OCI-LY7 (cell line): ENCODE measurements around the gene LRRC74B. TPM values are rescaled to one million over a fixed set of nuclear protein-coding genes. Genes with fewer than 3 reads are reported as not detected.
"Not testable (repeated sequence)": the region's sequence is repeated elsewhere in the genome, so short reads cannot be mapped to it uniquely, and the experiment has no call there.

Experiments
- BruUV-seq: library from RNA; stranded (reverse); fragments of 400-500 nt; replicated peaks from 2 replicates; lab custom pipeline; 2021; lab: Mats Ljungman, UMichigan
- CTCF ChIA-PET: fragments of 300-600 bp; sonication (Branson Sonifier 250); formaldehyde crosslinking; loops from one replicate; lab custom pipeline; 2022; ENCODE audit warnings: antibody characterized with exemption; ENCODE audit not compliant: unreplicated experiment; lab: Charles Lee
- POLR2A ChIA-PET: fragments of 300-600 bp; sonication (Branson Sonifier 250); formaldehyde crosslinking; loops from one replicate; lab custom pipeline; 2022; ENCODE audit warnings: antibody characterized with exemption; lab: Charles Lee
- DNase-seq: peaks from one replicate; pipeline ENCODE4 v3.0.0-alpha.2; 2015; ENCODE audit warnings: low spot score
- H2AFZ ChIP-seq: fragments of 200-600 bp; sonication (generic), shearing (Covaris generic); 2 replicates; pipeline ENCODE4 v1.6.1; 2014; ENCODE audit warnings: mild to moderate bottlenecking, antibody characterized with exemption, low read length, moderate library complexity
- H3K27ac ChIP-seq: fragments of 200-600 bp; sonication (generic); 2 replicates; pipeline ENCODE4 v1.5.1; 2014; ENCODE audit warnings: mixed run types, low read depth, mild to moderate bottlenecking, moderate library complexity, low read length, inconsistent platforms; ENCODE audit not compliant: poor library complexity, severe bottlenecking
- H3K36me3 ChIP-seq: fragments of 200-600 bp; sonication (generic); 2 replicates; pipeline ENCODE4 v1.6.1; 2014; ENCODE audit warnings: mild to moderate bottlenecking, antibody characterized with exemption, low read length, moderate library complexity, mixed read lengths; ENCODE audit not compliant: insufficient read depth
- H3K4me1 ChIP-seq: fragments of 200-600 bp; sonication (generic); 2 replicates; pipeline ENCODE4 v1.5.1; 2014; ENCODE audit warnings: mild to moderate bottlenecking, low read length; ENCODE audit not compliant: insufficient read depth, poor library complexity, severe bottlenecking
- H3K4me2 ChIP-seq: fragments of 200-600 bp; sonication (generic); 2 replicates; pipeline ENCODE4 v1.6.1; 2014; ENCODE audit warnings: mild to moderate bottlenecking, low read length
- H3K4me3 ChIP-seq: fragments of 200-600 bp; sonication (generic); 2 replicates; pipeline ENCODE4 v1.5.1; 2014; ENCODE audit warnings: mild to moderate bottlenecking, low read depth, low read length; ENCODE audit not compliant: poor library complexity, severe bottlenecking
- H3K79me2 ChIP-seq: fragments of 200-600 bp; sonication (generic); 2 replicates; pipeline ENCODE4 v1.6.1; 2016; ENCODE audit warnings: low read depth, mild to moderate bottlenecking, low read length, moderate library complexity, mixed read lengths; ENCODE audit not compliant: insufficient read depth
- H3K9me2 ChIP-seq: fragments of 200-600 bp; sonication (generic); 2 replicates; pipeline ENCODE4 v1.6.1; 2016; ENCODE audit warnings: mild to moderate bottlenecking, low read length, mixed read lengths; ENCODE audit not compliant: insufficient read depth
- H3K9me3 ChIP-seq: fragments of 200-600 bp; sonication (generic); 2 replicates; pipeline ENCODE4 v1.6.1; 2014; ENCODE audit warnings: mild to moderate bottlenecking, mixed run types, low read length, mixed read lengths
- H4K20me1 ChIP-seq: fragments of 200-600 bp; sonication (generic); 2 replicates; pipeline ENCODE4 v1.6.1; 2014; ENCODE audit warnings: mild to moderate bottlenecking, antibody characterized with exemption, low read length, moderate library complexity, mixed read lengths; ENCODE audit not compliant: insufficient read depth
- CTCF ChIP-seq: fragments of 200-600 bp; sonication (generic); conservative IDR thresholded peaks from 2 replicates; pipeline ENCODE4 v1.5.1; 2014; ENCODE audit warnings: mild to moderate bottlenecking, antibody characterized with exemption, low read length, moderate library complexity, mixed read lengths
- EZH2phosphoT487 ChIP-seq: fragments of 200-600 bp; sonication (generic); IDR thresholded peaks from 2 replicates; pipeline ENCODE4 v1.6.1; 2018; ENCODE audit warnings: low read depth, borderline replicate concordance, mild to moderate bottlenecking, mixed run types, antibody characterized with exemption, low read length, moderate library complexity, mixed read lengths
- intact Hi-C: fragments of 100-400 bp; cut with micrococcal nuclease; formaldehyde crosslinking; loops from one replicate; pipeline ENCODE4 v1.10.0; 2022; ENCODE audit not compliant: unreplicated experiment
- total RNA-seq, 2 experiments: library from RNA; depleted of rRNA in 1 of 2; stranded (reverse); fragments of >200 nt in 1 of 2; shearing (Covaris generic) in 1 of 2; gene quantifications; 2 replicates each; pipeline ENCODE4 v1.2.3, GENCODE V29; 2014 to 2022

LRRC74B gene
- total RNA-seq, 2 experiments from 2014 or later, result not detected

GRCh38 chr22:21087119-21087518, 41.4 kb downstream of the LRRC74B start:
- CTCF ChIA-PET, result no interaction called here
- Histone ChIP-seq H3K4me3 (no peak overlapping the region), H4K20me1 (no peaks in the 10 kb centered on the region), H3K9me3 (no peaks in the 10 kb centered on the region), H2AFZ (no peak overlapping the region), H3K4me2 (no peak overlapping the region), H3K36me3 (no peaks in the 10 kb centered on the region), H3K4me1 (no peaks in the 10 kb centered on the region), H3K9me2 (no peaks in the 10 kb centered on the region), H3K27ac (no peak overlapping the region), H3K79me2 (no peaks in the 10 kb centered on the region)
- POLR2A ChIA-PET, result no interaction called here
- no peak for DNase-seq
- intact Hi-C loops, result no loop called here
- TF ChIP-seq EZH2phosphoT487 (no peak), CTCF (no peak)
- no TSS peak for BruUV-seq

- H3K36me3 ChIP-seq, H3K4me2 ChIP-seq, H4K20me1 ChIP-seq, DNase-seq, H3K4me3 ChIP-seq, BruUV-seq, H3K9me3 ChIP-seq, POLR2A ChIA-PET, intact Hi-C loops, CTCF ChIA-PET, H3K27ac ChIP-seq, H3K4me1 ChIP-seq, H2AFZ ChIP-seq, H3K9me2 ChIP-seq, H3K79me2 ChIP-seq: not testable (repeated sequence)
Measured at GRCh38 chr22:21087926-21088325, 42.2 kb downstream of the LRRC74B start.

- intact Hi-C loops, result loop anchor here (10.0 kb wide), 1 partner anchor 66 kb away; no protein-coding TSS in a partner anchor
- DNase-seq, H3K36me3 ChIP-seq, H3K4me3 ChIP-seq, BruUV-seq, CTCF ChIA-PET, H3K27ac ChIP-seq, H4K20me1 ChIP-seq, H3K4me2 ChIP-seq, H2AFZ ChIP-seq, H3K9me2 ChIP-seq, H3K9me3 ChIP-seq, H3K4me1 ChIP-seq, H3K79me2 ChIP-seq: not testable (repeated sequence)
- POLR2A ChIA-PET, result interaction anchor here (0.6 kb wide), 1 partner anchor 298 kb away, joined by 4 read pairs; no protein-coding TSS in a partner anchor
Measured at GRCh38 chr22:21091220-21091619, 45.5 kb downstream of the LRRC74B start.
